HG03196 (cell line): ENCODE measurements around the gene TUBA4A.

Experiments
- ATAC-seq: cut with Tn5 transposase; IDR thresholded peaks from one replicate; pipeline ENCODE4 v1.9.1; 2021; ENCODE audit not compliant: unreplicated experiment

The TUBA4A gene

GRCh38 chr2:219253753-219254589 is at the start of gene TUBA4A:
Gene TUBA4A (minus strand): TSS chr2:219253918. CDS start chr2:219253858, 60 bp downstream.
- peak; percentile 36 for ATAC-seq

- no peak for ATAC-seq
These were observed 48.8 kb upstream of the TUBA4A start for GRCh38 chr2:219302412-219302968.

GRCh38 chr2:219300022-219300421 is 46.3 kb upstream of the TUBA4A start:
- ATAC-seq: no peak

GRCh38 chr2:219299372-219299760 is 45.6 kb upstream of the TUBA4A start:
- no peak for ATAC-seq

- peak; percentile 41 for ATAC-seq
These were observed 45.1 kb upstream of the TUBA4A start for GRCh38 chr2:219298759-219299371.

- ATAC-seq: no peak
These were observed 44.2 kb upstream of the TUBA4A start for GRCh38 chr2:219297766-219298456.

- ATAC-seq: no peak
These were observed 43.1 kb upstream of the TUBA4A start for GRCh38 chr2:219296631-219297391.

GRCh38 chr2:219296142-219296541 is 42.4 kb upstream of the TUBA4A start:
- ATAC-seq: no peak

- peak; percentile 91 for ATAC-seq
These were observed 40.9 kb upstream of the TUBA4A start for GRCh38 chr2:219294356-219295351.

- ATAC-seq: no peak
These were observed 40.1 kb upstream of the TUBA4A start for GRCh38 chr2:219293736-219294231.

GRCh38 chr2:219292616-219293015 is 38.9 kb upstream of the TUBA4A start:
- no peak for ATAC-seq

- ATAC-seq: no peak
These were observed 38.3 kb upstream of the TUBA4A start for GRCh38 chr2:219291910-219292490.

GRCh38 chr2:219291394-219291793 is 37.7 kb upstream of the TUBA4A start:
- no peak for ATAC-seq

- ATAC-seq: no peak
These were observed 36.9 kb upstream of the TUBA4A start for GRCh38 chr2:219290381-219291171.

- no peak for ATAC-seq
These were observed 36.0 kb upstream of the TUBA4A start for GRCh38 chr2:219289537-219290361.

- ATAC-seq: no peak
These were observed 35.4 kb upstream of the TUBA4A start for GRCh38 chr2:219289195-219289536.

- no peak for ATAC-seq
These were observed 34.0 kb upstream of the TUBA4A start for GRCh38 chr2:219287580-219288265.
